Osteocyte (in vitro differentiated cells): ENCODE measurements around the gene ZNF654. TPM values are rescaled to one million over a fixed set of nuclear protein-coding genes. Genes with fewer than 3 reads are reported as not detected.
"Not testable (repeated sequence)": the region's sequence is repeated elsewhere in the genome, so short reads cannot be mapped to it uniquely, and the experiment has no call there.

Experiments used
- DNase-seq: peaks from one replicate; pipeline ENCODE4 v3.0.0; 2021; ENCODE audit warnings: mixed read lengths; ENCODE audit not compliant: unreplicated experiment; ENCODE audit errors: extremely low spot score
- H3K27ac Mint-ChIP-seq: one replicate; pipeline ENCODE4 v1.8.0; 2021; ENCODE audit warnings: mild to moderate bottlenecking, mixed read lengths; ENCODE audit not compliant: unreplicated experiment
- H3K27me3 Mint-ChIP-seq: one replicate; pipeline ENCODE4 v1.8.0; 2021; ENCODE audit warnings: mixed read lengths; ENCODE audit not compliant: unreplicated experiment
- H3K36me3 Mint-ChIP-seq: one replicate; pipeline ENCODE4 v1.8.0; 2021; ENCODE audit warnings: mixed read lengths; ENCODE audit not compliant: unreplicated experiment
- H3K4me1 Mint-ChIP-seq: one replicate; pipeline ENCODE4 v1.8.0; 2021; ENCODE audit warnings: mixed read lengths; ENCODE audit not compliant: unreplicated experiment
- H3K4me3 Mint-ChIP-seq: one replicate; pipeline ENCODE4 v1.8.0; 2021; ENCODE audit warnings: mild to moderate bottlenecking, moderate library complexity, mixed read lengths; ENCODE audit not compliant: unreplicated experiment
- H3K9me3 Mint-ChIP-seq: one replicate; pipeline ENCODE4 v1.8.0; 2021; ENCODE audit warnings: mixed read lengths; ENCODE audit not compliant: unreplicated experiment
- long read RNA-seq: library from polyadenylated mRNA; unstranded; transcript quantifications from one replicate; pipeline ENCODE4 v2.0.0, GENCODE V29; 2021
- total RNA-seq: library from RNA; stranded (reverse); gene quantifications from 2 replicates; pipeline ENCODE4 v1.2.1, GENCODE V29; 2021
- TF ChIP-seq, protein P1 (sequence below): fragments of 200-600 bp; sonication (generic); IDR thresholded peaks from 2 replicates; pipeline ENCODE4 v1.5.0; 2021; ENCODE audit warnings: antibody characterized with exemption, mild to moderate bottlenecking, moderate library complexity

Gene ZNF654
- total RNA-seq = 10.7 and 13.4 TPM in 2 replicates
- long read RNA-seq, full-length matches to known transcripts = 17 of 54 reads
- long read RNA-seq, partial matches to known transcripts = 23 of 54 reads
- long read RNA-seq, other reads (novel, unspliced or antisense) = 14 of 54 reads

DNA sequence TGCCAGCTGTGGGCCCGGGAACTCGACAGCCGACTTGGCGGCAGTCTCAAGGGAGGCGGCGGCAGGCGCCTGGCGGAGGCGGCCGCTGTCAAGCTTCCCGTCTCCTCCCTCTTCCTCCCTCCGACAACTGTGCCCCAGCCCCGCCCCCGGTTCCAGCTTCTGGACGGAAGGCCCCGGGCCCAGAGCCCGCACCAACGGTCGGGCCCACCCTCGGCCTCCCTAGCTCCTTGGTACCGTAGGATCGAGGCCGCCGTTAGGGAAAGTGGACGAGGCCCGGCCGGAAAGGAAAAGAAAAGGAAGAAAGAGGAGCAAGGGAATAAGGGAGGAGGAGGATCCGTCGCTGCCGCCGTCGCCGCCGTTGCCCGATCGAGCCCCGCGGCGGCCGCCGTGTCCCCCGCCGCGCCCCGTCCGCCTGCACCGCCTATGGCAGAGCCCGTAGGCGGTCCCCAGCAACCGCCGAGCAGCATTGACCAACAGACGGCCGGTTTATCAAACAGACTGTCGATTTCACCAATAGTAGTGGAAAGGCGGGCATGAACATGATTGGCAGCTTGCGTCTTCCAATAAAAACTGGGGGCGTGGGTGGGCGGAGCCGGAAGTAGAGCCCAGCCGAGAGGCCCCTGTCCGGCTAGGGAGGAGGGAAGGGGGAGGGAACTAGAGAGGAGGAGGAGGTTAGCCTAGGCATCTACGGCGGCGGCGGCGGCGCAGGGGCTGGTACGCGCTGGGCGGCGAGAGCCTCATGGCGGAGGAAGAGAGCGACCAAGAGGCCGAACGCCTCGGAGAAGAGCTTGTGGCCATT lies at the start of gene ZNF654, which contains the start of gene CGGBP1:
Gene ZNF654 (plus strand): TSS at position 675 of the 799 bp plus-strand sequence. CDS start 65 bp downstream, at position 740.
Gene CGGBP1 (minus strand): TSS at position 425 of the 799 bp plus-strand sequence. CDS start 3,029 bp downstream, outside the sequence.
- Mint-ChIP-seq H3K36me3 (peaks cover 20% of the 10 kb centered on the region), H3K4me3 (peak within 1 kb of the TSS; percentile 97), H3K27me3 (no peaks in the 10 kb centered on the region), H3K4me1 (peaks cover 33% of the 10 kb centered on the region), H3K27ac (peak within 1 kb of the TSS; percentile 97), H3K9me3 (no peaks in the 10 kb centered on the region)
- TF ChIP-seq, protein P1, sequence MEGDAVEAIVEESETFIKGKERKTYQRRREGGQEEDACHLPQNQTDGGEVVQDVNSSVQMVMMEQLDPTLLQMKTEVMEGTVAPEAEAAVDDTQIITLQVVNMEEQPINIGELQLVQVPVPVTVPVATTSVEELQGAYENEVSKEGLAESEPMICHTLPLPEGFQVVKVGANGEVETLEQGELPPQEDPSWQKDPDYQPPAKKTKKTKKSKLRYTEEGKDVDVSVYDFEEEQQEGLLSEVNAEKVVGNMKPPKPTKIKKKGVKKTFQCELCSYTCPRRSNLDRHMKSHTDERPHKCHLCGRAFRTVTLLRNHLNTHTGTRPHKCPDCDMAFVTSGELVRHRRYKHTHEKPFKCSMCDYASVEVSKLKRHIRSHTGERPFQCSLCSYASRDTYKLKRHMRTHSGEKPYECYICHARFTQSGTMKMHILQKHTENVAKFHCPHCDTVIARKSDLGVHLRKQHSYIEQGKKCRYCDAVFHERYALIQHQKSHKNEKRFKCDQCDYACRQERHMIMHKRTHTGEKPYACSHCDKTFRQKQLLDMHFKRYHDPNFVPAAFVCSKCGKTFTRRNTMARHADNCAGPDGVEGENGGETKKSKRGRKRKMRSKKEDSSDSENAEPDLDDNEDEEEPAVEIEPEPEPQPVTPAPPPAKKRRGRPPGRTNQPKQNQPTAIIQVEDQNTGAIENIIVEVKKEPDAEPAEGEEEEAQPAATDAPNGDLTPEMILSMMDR = no peak
- DNase-seq = peak; percentile 99

DNA sequence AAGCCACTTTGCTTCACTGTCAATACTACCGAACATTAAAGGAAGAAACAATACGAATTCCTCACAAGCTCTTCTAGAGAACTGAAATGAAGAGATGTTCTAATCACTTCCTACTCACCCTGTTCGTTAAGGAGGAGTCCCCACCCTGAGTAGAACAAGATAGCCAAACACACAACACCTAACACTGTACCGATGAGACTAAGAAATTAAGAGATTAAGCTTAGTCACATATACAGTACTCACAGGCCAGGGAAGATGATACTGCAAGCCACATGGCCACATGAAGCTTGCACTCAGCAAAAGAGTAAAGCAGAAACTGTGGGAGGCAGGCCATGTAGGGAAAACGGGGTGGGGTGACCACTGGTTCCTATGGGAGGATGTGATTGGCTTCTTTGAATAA lies 48.2 kb upstream of the ZNF654 start:
- Mint-ChIP-seq H3K27me3 (peaks cover 50% of the 10 kb centered on the region), H3K36me3 (no peaks in the 10 kb centered on the region), H3K4me3 (no peak overlapping the region), H3K9me3 (no peaks in the 10 kb centered on the region), H3K27ac (no peak overlapping the region), H3K4me1 (no peaks in the 10 kb centered on the region)
- no peak for DNase-seq
- TF ChIP-seq, protein P1 = no peak

DNA sequence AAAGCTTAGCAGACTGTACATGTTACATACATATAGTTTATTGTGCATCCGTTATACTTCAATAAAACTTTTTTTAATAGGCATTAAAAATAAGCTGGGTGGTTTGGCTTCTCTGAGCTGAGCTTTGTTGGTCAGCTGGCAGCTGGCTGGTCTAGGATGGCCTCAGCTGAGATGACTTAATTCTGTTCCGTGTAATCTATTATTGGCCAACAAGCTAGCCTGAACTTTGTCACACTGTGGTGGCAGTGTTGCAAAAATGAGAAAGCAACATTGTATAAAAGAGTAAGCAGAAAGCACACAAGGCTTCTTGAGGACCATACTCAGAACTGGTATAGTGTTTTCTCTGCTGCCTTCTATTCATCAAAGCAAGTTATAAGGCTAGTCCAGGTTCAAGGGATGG lies 45.5 kb upstream of the ZNF654 start:
- Mint-ChIP-seq H3K36me3 (no peaks in the 10 kb centered on the region), H3K27me3 (peaks cover 39% of the 10 kb centered on the region), H3K27ac (no peak overlapping the region), H3K9me3 (no peaks in the 10 kb centered on the region), H3K4me3 (no peak overlapping the region), H3K4me1 (no peaks in the 10 kb centered on the region)
- DNase-seq = no peak
- TF ChIP-seq, protein P1 = no peak

DNA sequence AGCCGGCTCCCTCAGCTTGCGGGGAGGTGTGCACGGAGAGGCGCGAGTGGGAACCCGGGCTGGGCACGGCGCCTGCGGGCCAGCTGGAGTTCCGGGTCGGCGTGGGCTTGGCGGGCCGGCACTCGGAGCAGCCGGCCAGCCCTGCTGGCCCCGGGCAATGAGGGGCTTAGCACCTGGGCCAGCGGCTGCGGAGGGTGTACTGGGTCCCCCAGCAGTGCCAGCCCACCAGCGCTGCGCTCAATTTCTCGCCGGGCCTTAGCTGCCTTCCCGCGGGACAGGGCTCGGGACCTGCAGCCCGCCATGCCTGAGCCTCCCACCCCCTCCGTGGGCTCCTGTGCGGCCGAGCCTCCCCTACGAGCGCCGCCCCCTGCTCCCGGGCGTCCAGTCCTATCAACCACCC lies 43.4 kb upstream of the ZNF654 start:
- H3K4me3 Mint-ChIP-seq, H3K9me3 Mint-ChIP-seq, H3K27ac Mint-ChIP-seq, H3K36me3 Mint-ChIP-seq, DNase-seq, H3K4me1 Mint-ChIP-seq: not testable (repeated sequence)
- peaks cover 32% of the 10 kb centered on the region for H3K27me3 Mint-ChIP-seq

DNA sequence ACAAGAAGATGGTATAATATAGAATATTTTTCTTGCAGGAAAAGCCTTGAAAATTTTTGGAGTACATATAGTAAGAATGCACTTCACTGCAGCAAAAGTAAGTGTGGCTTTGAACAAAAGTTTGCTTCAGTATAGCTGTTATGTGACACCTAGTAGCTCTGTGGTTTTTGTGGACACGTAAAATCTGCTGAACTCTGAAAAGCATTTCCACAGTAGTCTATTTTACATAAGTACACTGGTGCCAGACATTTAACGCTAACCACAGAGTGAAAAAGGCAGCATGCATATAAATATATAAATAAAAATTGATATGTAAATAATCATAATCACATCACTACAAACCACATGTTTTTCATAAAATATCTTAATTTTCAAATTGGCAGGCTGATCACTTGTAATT lies 40.0 kb upstream of the ZNF654 start:
- Mint-ChIP-seq H3K4me1 (no peaks in the 10 kb centered on the region), H3K27me3 (peaks cover 43% of the 10 kb centered on the region), H3K9me3 (no peaks in the 10 kb centered on the region), H3K27ac (no peak overlapping the region), H3K36me3 (no peaks in the 10 kb centered on the region), H3K4me3 (no peak overlapping the region)
- TF ChIP-seq, protein P1 = no peak
- no peak for DNase-seq
